Measurements from ENCODE around the gene ASCC3. TPM values are rescaled to one million over a fixed set of nuclear protein-coding genes. Genes with fewer than 3 reads are reported as not detected.
"Not testable (repeated sequence)": the region's sequence is repeated elsewhere in the genome, so short reads cannot be mapped to it uniquely, and the experiment has no call there.

Gene ASCC3
- total RNA-seq, 2 experiments from 2014 or later: 55.9 to 58.4 TPM

GRCh38 chr6:100775667-100776066, 105.5 kb downstream of the ASCC3 start:
- intact Hi-C loops (cut with micrococcal nuclease): no loop called here
- no peak for DNase-seq

GRCh38 chr6:100774681-100775080, 106.4 kb downstream of the ASCC3 start:
- peaks cover 9% of the 10 kb centered on the region for H3K36me3 Mint-ChIP-seq (ENCODE audit: low read depth)
- H3K4me3 Mint-ChIP-seq: no peak overlapping the region
- no peaks in the 10 kb centered on the region for H3K9me3 Mint-ChIP-seq
- no peaks in the 10 kb centered on the region for H3K4me1 Mint-ChIP-seq (ENCODE audit: low read depth)
- CTCF ChIA-PET: no interaction called here
- no peaks in the 10 kb centered on the region for H3K27me3 Mint-ChIP-seq (ENCODE audit: low read depth)
- intact Hi-C loops (cut with micrococcal nuclease): no loop called here
- H3K27ac Mint-ChIP-seq: peak overlapping the region; percentile 24
- DNase-seq: no peak

More at GRCh38 chr6:100775667-100776066, 105.5 kb downstream of the ASCC3 start:
- CTCF ChIA-PET: interaction anchor here (0.6 kb wide), 1 partner anchor 34 kb away, joined by 5 read pairs; no protein-coding TSS in a partner anchor
- no peaks in the 10 kb centered on the region for H3K27me3 Mint-ChIP-seq (ENCODE audit: low read depth)
- H3K4me3 Mint-ChIP-seq: no peak overlapping the region
- H3K9me3 Mint-ChIP-seq: no peaks in the 10 kb centered on the region
- H3K27ac Mint-ChIP-seq: no peak overlapping the region
- H3K4me1 Mint-ChIP-seq (ENCODE audit: low read depth): no peaks in the 10 kb centered on the region
- peaks cover 9% of the 10 kb centered on the region for H3K36me3 Mint-ChIP-seq (ENCODE audit: low read depth)

GRCh38 chr6:100768816-100769351, 112.2 kb downstream of the ASCC3 start:
- intact Hi-C loops (cut with micrococcal nuclease): no loop called here
- Mint-ChIP-seq H3K4me1 (ENCODE audit: low read depth) (peaks cover 2% of the 10 kb centered on the region), H3K36me3 (ENCODE audit: low read depth) (peaks cover 30% of the 10 kb centered on the region), H3K27ac (no peak overlapping the region), H3K27me3 (ENCODE audit: low read depth) (no peaks in the 10 kb centered on the region), H3K9me3 (peaks cover 14% of the 10 kb centered on the region), H3K4me3 (no peak overlapping the region)
- CTCF ChIA-PET: no interaction called here
- DNase-seq: no peak

GRCh38 chr6:100763617-100764241, 117.4 kb downstream of the ASCC3 start:
- H3K4me3 Mint-ChIP-seq: no peak overlapping the region
- peaks cover 72% of the 10 kb centered on the region for H3K36me3 Mint-ChIP-seq (ENCODE audit: low read depth)
- no peaks in the 10 kb centered on the region for H3K4me1 Mint-ChIP-seq (ENCODE audit: low read depth)
- CTCF ChIA-PET: no interaction called here
- no peak overlapping the region for H3K27ac Mint-ChIP-seq
- H3K27me3 Mint-ChIP-seq (ENCODE audit: low read depth): no peaks in the 10 kb centered on the region
- H3K9me3 Mint-ChIP-seq: peaks cover 18% of the 10 kb centered on the region
- intact Hi-C loops (cut with micrococcal nuclease): no loop called here
- DNase-seq: no peak

GRCh38 chr6:100761841-100762240, 119.3 kb downstream of the ASCC3 start:
- CTCF ChIA-PET: no interaction called here
- DNase-seq: no peak
- intact Hi-C loops (cut with micrococcal nuclease): no loop called here
- Mint-ChIP-seq H3K4me3 (no peak overlapping the region), H3K27me3 (ENCODE audit: low read depth) (no peaks in the 10 kb centered on the region), H3K36me3 (ENCODE audit: low read depth) (peaks cover 82% of the 10 kb centered on the region), H3K9me3 (peaks cover 23% of the 10 kb centered on the region), H3K4me1 (ENCODE audit: low read depth) (no peaks in the 10 kb centered on the region), H3K27ac (no peak overlapping the region)

- H3K27me3 Mint-ChIP-seq (ENCODE audit: low read depth); H3K4me3 Mint-ChIP-seq; H3K9me3 Mint-ChIP-seq; CTCF ChIA-PET; H3K27ac Mint-ChIP-seq; intact Hi-C loops (cut with micrococcal nuclease); H3K4me1 Mint-ChIP-seq (ENCODE audit: low read depth); DNase-seq: not testable (repeated sequence)
- peaks cover 67% of the 10 kb centered on the region for H3K36me3 Mint-ChIP-seq (ENCODE audit: low read depth)
Measured at GRCh38 chr6:100758386-100758785, 122.7 kb downstream of the ASCC3 start.

GRCh38 chr6:100753421-100753820, 127.7 kb downstream of the ASCC3 start:
- Mint-ChIP-seq H3K27me3 (ENCODE audit: low read depth) (no peaks in the 10 kb centered on the region), H3K4me3 (no peak overlapping the region), H3K27ac (no peak overlapping the region), H3K4me1 (ENCODE audit: low read depth) (no peaks in the 10 kb centered on the region), H3K36me3 (ENCODE audit: low read depth) (peaks cover 31% of the 10 kb centered on the region), H3K9me3 (peaks cover 2% of the 10 kb centered on the region)
- DNase-seq: no peak
- CTCF ChIA-PET: no interaction called here
- intact Hi-C loops (cut with micrococcal nuclease): no loop called here

GRCh38 chr6:100751590-100751989, 129.5 kb downstream of the ASCC3 start:
- no peak for DNase-seq
- no peaks in the 10 kb centered on the region for H3K27me3 Mint-ChIP-seq (ENCODE audit: low read depth)
- H3K36me3 Mint-ChIP-seq (ENCODE audit: low read depth): peaks cover 27% of the 10 kb centered on the region
- CTCF ChIA-PET: no interaction called here
- H3K4me3 Mint-ChIP-seq: no peak overlapping the region
- H3K9me3 Mint-ChIP-seq: no peaks in the 10 kb centered on the region
- H3K27ac Mint-ChIP-seq: no peak overlapping the region
- intact Hi-C loops (cut with micrococcal nuclease): no loop called here
- H3K4me1 Mint-ChIP-seq (ENCODE audit: low read depth): no peaks in the 10 kb centered on the region

GRCh38 chr6:100745419-100746041, 135.6 kb downstream of the ASCC3 start:
- Mint-ChIP-seq H3K36me3 (ENCODE audit: low read depth) (peaks cover 39% of the 10 kb centered on the region), H3K27ac (no peak overlapping the region), H3K27me3 (ENCODE audit: low read depth) (no peaks in the 10 kb centered on the region), H3K4me3 (no peak overlapping the region), H3K9me3 (peaks cover 4% of the 10 kb centered on the region), H3K4me1 (ENCODE audit: low read depth) (peaks cover 4% of the 10 kb centered on the region)
- CTCF ChIA-PET: no interaction called here
- intact Hi-C loops (cut with micrococcal nuclease): no loop called here
- DNase-seq: no peak

GRCh38 chr6:100740439-100740838, 140.7 kb downstream of the ASCC3 start:
- H3K9me3 Mint-ChIP-seq: peaks cover 9% of the 10 kb centered on the region
- DNase-seq: no peak
- CTCF ChIA-PET: no interaction called here
- intact Hi-C loops (cut with micrococcal nuclease): no loop called here
- no peaks in the 10 kb centered on the region for H3K27me3 Mint-ChIP-seq (ENCODE audit: low read depth)
- H3K4me1 Mint-ChIP-seq (ENCODE audit: low read depth): peaks cover 4% of the 10 kb centered on the region
- no peak overlapping the region for H3K4me3 Mint-ChIP-seq
- no peak overlapping the region for H3K27ac Mint-ChIP-seq
- H3K36me3 Mint-ChIP-seq (ENCODE audit: low read depth): peaks cover 37% of the 10 kb centered on the region

GRCh38 chr6:100737720-100738119, 143.4 kb downstream of the ASCC3 start:
- DNase-seq; H3K4me3 Mint-ChIP-seq; H3K9me3 Mint-ChIP-seq; intact Hi-C loops (cut with micrococcal nuclease); CTCF ChIA-PET; H3K4me1 Mint-ChIP-seq (ENCODE audit: low read depth); H3K27me3 Mint-ChIP-seq (ENCODE audit: low read depth); H3K27ac Mint-ChIP-seq: not testable (repeated sequence)
- peaks cover 30% of the 10 kb centered on the region for H3K36me3 Mint-ChIP-seq (ENCODE audit: low read depth)

- intact Hi-C loops (cut with micrococcal nuclease): no loop called here
- H3K9me3 Mint-ChIP-seq: no peaks in the 10 kb centered on the region
- H3K27ac Mint-ChIP-seq: no peak overlapping the region
- CTCF ChIA-PET: no interaction called here
- peaks cover 2% of the 10 kb centered on the region for H3K36me3 Mint-ChIP-seq (ENCODE audit: low read depth)
- no peaks in the 10 kb centered on the region for H3K4me1 Mint-ChIP-seq (ENCODE audit: low read depth)
- no peak overlapping the region for H3K4me3 Mint-ChIP-seq
- no peak for DNase-seq
- no peaks in the 10 kb centered on the region for H3K27me3 Mint-ChIP-seq (ENCODE audit: low read depth)
Measured at GRCh38 chr6:100731411-100731810, 149.7 kb downstream of the ASCC3 start.

Measured in activated naive CD4-positive, alpha-beta T cell treated with anti-CD3 and anti-CD28 coated beads for 36 hours (primary cell).